ENCODE data around the gene APBB1IP.

DNA sequence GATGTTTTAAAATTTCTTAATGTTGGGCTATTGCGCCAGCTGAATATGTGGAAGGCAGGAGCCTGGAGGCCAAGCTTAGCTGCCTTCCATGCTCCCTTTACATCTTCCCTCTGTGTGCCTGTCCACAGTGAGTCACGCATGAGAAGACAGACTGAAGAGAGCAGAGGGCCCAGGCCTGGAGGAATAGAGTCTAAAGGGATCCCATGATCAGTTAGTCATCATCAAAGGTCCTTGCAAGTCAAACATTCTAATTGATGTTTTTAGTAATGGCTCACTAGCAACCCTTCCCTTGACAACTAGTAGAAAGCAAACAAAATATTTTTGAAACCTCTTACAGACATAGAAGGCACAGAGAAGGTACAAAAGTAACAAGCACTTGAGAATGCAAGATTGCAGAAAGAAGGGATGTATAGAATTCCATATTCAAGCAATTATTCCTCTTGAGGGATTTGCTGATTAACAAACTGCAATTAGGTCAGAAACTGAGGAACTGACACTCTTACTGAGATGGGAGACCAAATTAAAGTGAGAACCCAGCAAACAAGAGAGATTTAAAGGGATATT is 30.7 kb upstream of the APBB1IP start:
- TF ChIP-seq POLR2A (IDR thresholded peaks at IDR 0.05): no peak
- TF ChIP-seq, protein P1, sequence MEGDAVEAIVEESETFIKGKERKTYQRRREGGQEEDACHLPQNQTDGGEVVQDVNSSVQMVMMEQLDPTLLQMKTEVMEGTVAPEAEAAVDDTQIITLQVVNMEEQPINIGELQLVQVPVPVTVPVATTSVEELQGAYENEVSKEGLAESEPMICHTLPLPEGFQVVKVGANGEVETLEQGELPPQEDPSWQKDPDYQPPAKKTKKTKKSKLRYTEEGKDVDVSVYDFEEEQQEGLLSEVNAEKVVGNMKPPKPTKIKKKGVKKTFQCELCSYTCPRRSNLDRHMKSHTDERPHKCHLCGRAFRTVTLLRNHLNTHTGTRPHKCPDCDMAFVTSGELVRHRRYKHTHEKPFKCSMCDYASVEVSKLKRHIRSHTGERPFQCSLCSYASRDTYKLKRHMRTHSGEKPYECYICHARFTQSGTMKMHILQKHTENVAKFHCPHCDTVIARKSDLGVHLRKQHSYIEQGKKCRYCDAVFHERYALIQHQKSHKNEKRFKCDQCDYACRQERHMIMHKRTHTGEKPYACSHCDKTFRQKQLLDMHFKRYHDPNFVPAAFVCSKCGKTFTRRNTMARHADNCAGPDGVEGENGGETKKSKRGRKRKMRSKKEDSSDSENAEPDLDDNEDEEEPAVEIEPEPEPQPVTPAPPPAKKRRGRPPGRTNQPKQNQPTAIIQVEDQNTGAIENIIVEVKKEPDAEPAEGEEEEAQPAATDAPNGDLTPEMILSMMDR (IDR thresholded peaks at IDR 0.05): no peak
